ENCODE results near the gene PAX2. TPM values are rescaled to one million over a fixed set of nuclear protein-coding genes. Genes with fewer than 3 reads are reported as not detected.

Gene PAX2
- total RNA-seq, 1 donor from 2014 or later: not detected

GRCh38 chr10:100827819-100828737 lies 82.7 kb downstream of the PAX2 start:
- TF ChIP-seq CTCF (IDR thresholded peaks at IDR 0.05): no peak

GRCh38 chr10:100828738-100829096 lies 83.3 kb downstream of the PAX2 start:
- no peak for TF ChIP-seq CTCF (IDR thresholded peaks at IDR 0.05)
- Histone ChIP-seq H3K27me3 (peaks cover 16% of the 10 kb centered on the region), H3K36me3 (no peaks in the 10 kb centered on the region), H3K4me3 (peak overlapping the region; percentile 60 to 63), H3K4me1 (peaks cover 9 to 24% of the 10 kb centered on the region in 2 donors), H3K9me3 (no peaks in the 10 kb centered on the region), H3K27ac (no peak overlapping the region)
- intact Hi-C loops (cut with DNase I): no loop called here
- peak in 1 of 2 donors; percentile 52 for DNase-seq (ENCODE audit: low spot score in 2 of 2)

More at GRCh38 chr10:100827819-100828737, 82.7 kb downstream of the PAX2 start:
- Histone ChIP-seq H3K27ac (no peak overlapping the region), H3K4me3 (peak overlapping the region; percentile 60 to 63), H3K27me3 (peaks cover 16% of the 10 kb centered on the region), H3K36me3 (no peaks in the 10 kb centered on the region), H3K4me1 (peaks cover 9 to 24% of the 10 kb centered on the region in 2 donors), H3K9me3 (no peaks in the 10 kb centered on the region)
- intact Hi-C loops (cut with DNase I): no loop called here
- DNase-seq (ENCODE audit: low spot score in 2 of 2): peak in 1 of 2 donors; percentile 64

GRCh38 chr10:100829097-100829870 lies 83.9 kb downstream of the PAX2 start:
- H3K27me3 ChIP-seq: peaks cover 16% of the 10 kb centered on the region
- peak in 1 of 3 experiments; percentile 3 for TF ChIP-seq CTCF (IDR thresholded peaks at IDR 0.05)
- peak in 1 of 2 donors; percentile 43 for DNase-seq (ENCODE audit: low spot score in 2 of 2)

GRCh38 chr10:100829933-100830727 lies 84.7 kb downstream of the PAX2 start:
- Histone ChIP-seq H3K27me3 (peaks cover 16% of the 10 kb centered on the region), H3K4me3 (no peak overlapping the region), H3K4me1 (peaks cover 9 to 24% of the 10 kb centered on the region in 2 donors), H3K9me3 (no peaks in the 10 kb centered on the region), H3K27ac (no peak overlapping the region), H3K36me3 (no peaks in the 10 kb centered on the region)
- TF ChIP-seq CTCF (IDR thresholded peaks at IDR 0.05): no peak
- intact Hi-C loops (cut with DNase I): no loop called here
- peak in 1 of 2 donors; percentile 42 for DNase-seq (ENCODE audit: low spot score in 2 of 2)

More at GRCh38 chr10:100829097-100829870, 83.9 kb downstream of the PAX2 start:
- H3K4me3 ChIP-seq: peak overlapping the region; percentile 60 to 63
- no peak overlapping the region for H3K27ac ChIP-seq
- no peaks in the 10 kb centered on the region for H3K36me3 ChIP-seq
- intact Hi-C loops (cut with DNase I): no loop called here
- H3K9me3 ChIP-seq: no peaks in the 10 kb centered on the region
- peaks cover 9 to 24% of the 10 kb centered on the region in 2 donors for H3K4me1 ChIP-seq

- intact Hi-C loops (cut with DNase I): no loop called here
Observed at GRCh38 chr10:100830728-100831111, 85.3 kb downstream of the PAX2 start.

More at GRCh38 chr10:100830728-100831111, 85.3 kb downstream of the PAX2 start:
- DNase-seq (ENCODE audit: low spot score in 2 of 2): peak in 1 of 2 donors; percentile 30
- Histone ChIP-seq H3K9me3 (no peaks in the 10 kb centered on the region), H3K4me3 (no peak overlapping the region), H3K27me3 (peaks cover 16% of the 10 kb centered on the region), H3K4me1 (peaks cover 9 to 24% of the 10 kb centered on the region in 2 donors), H3K27ac (no peak overlapping the region), H3K36me3 (no peaks in the 10 kb centered on the region)
- TF ChIP-seq CTCF (IDR thresholded peaks at IDR 0.05): no peak
